ENCODE data around the gene GHR.

GHR gene

DNA sequence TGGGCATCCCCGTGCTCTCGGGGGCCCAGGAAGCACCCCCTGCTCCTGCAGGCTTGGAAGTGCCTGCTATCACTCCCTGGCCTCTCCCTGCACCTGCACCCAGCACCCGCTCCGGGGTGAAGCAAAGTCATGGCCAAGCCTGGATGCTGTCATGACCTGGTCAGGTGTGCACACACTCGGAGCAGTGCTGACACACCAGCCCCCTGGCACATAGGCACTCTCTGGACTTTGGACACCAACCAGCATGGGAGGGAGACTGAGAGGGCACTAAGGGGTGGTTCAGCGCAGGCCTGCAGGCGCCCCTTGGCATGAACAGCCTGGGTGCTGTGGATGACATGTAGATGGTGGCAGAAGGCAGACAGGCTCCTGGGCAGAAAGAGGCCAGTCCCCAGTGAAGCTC, 158.6 kb downstream of the GHR start:
- no peaks in the 10 kb centered on the region for H3K4me1 ChIP-seq (ENCODE audit: control insufficient read depth, insufficient read depth, low read length)
- no peaks in the 10 kb centered on the region for H3K27me3 ChIP-seq (ENCODE audit: control insufficient read depth, insufficient read depth, low read length)
- no peaks in the 10 kb centered on the region for H3K9me3 ChIP-seq (ENCODE audit: control insufficient read depth, insufficient read depth, low read length)
- WGBS (ENCODE audit: insufficient coverage, insufficient read length): no CpG with 5 or more reads among the region's 7 CpGs
- no peak overlapping the region for H3K27ac ChIP-seq (ENCODE audit: low read length)
- no peak overlapping the region for H3K4me3 ChIP-seq (ENCODE audit: low read length)
- no peaks in the 10 kb centered on the region for H3K36me3 ChIP-seq (ENCODE audit: control insufficient read depth, insufficient read depth, low read length)
- DNase-seq (ENCODE audit: low read depth, low spot score): no peak

DNA sequence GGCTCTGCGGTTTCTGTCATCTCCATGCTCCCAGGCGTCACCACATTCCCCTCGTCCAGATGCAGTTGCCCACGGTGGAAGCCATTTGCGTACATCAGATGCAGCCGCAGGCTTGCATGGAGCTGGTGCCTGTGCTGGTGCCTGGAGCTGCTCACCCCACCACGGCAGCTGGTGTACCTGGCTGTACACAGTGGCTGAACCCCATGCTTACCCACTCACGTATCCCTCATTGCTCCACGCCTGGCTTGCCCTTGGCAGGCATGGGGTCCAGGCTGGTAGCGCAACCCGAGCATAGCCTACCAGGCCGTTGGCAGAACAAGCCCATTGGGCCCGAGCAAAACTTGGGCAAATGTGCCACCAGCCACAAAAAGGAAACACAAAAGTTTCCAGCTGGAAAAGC, 159.5 kb downstream of the GHR start:
- no peak for DNase-seq (ENCODE audit: low read depth, low spot score)
- no peak overlapping the region for H3K4me3 ChIP-seq (ENCODE audit: low read length)
- no CpG with 5 or more reads among the region's 13 CpGs for WGBS (ENCODE audit: insufficient coverage, insufficient read length)
- H3K9me3 ChIP-seq (ENCODE audit: control insufficient read depth, insufficient read depth, low read length): no peaks in the 10 kb centered on the region
- H3K27me3 ChIP-seq (ENCODE audit: control insufficient read depth, insufficient read depth, low read length): no peaks in the 10 kb centered on the region
- H3K27ac ChIP-seq (ENCODE audit: low read length): no peak overlapping the region
- H3K36me3 ChIP-seq (ENCODE audit: control insufficient read depth, insufficient read depth, low read length): no peaks in the 10 kb centered on the region
- H3K4me1 ChIP-seq (ENCODE audit: control insufficient read depth, insufficient read depth, low read length): no peaks in the 10 kb centered on the region

DNA sequence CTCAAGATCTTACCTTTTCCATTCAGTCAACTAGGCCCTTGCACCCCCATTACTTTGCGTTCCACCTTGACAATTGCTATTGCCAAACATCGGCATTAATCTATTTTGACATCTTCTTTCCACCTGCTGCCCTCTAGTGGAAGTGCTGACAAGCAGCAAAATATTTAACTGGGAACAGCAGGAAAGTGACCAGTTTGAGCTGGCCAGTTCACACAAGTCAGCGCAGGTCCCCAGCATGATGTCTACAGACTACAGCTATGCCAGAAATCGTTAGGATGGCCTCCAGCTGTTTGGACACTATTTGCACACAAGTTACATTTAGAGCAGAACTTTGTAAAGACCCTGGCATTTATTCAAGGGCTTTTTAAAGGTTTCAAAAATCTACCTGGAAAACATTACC, 160.1 kb downstream of the GHR start:
- Histone ChIP-seq H3K36me3 (ENCODE audit: control insufficient read depth, insufficient read depth, low read length) (no peaks in the 10 kb centered on the region), H3K4me3 (ENCODE audit: low read length) (no peak overlapping the region), H3K4me1 (ENCODE audit: control insufficient read depth, insufficient read depth, low read length) (no peaks in the 10 kb centered on the region), H3K27me3 (ENCODE audit: control insufficient read depth, insufficient read depth, low read length) (no peaks in the 10 kb centered on the region), H3K27ac (ENCODE audit: low read length) (no peak overlapping the region), H3K9me3 (ENCODE audit: control insufficient read depth, insufficient read depth, low read length) (no peaks in the 10 kb centered on the region)
- no CpG with 5 or more reads among the region's 4 CpGs for WGBS (ENCODE audit: insufficient coverage, insufficient read length)
- DNase-seq (ENCODE audit: low read depth, low spot score): peak; percentile 41

DNA sequence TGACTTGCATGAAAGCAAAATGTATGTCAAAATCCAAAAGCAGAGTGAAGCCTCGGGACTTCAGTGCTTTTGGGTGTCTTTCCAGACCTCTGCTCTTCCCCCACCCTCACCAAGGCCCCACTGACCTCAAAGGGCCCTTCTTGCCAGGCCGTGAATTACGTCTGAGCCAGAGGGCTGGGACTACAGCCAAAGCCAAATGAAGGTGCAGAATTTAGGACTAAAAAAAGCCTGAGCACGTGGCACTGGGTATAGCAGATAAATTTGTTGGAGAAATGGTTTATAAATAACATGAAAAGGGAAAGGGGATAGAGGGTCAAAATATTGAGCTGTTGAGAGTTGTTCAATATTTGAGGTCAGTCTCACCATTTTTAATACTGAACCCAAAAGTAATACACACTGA, 163.4 kb downstream of the GHR start:
- DNase-seq (ENCODE audit: low read depth, low spot score): no peak
- no peaks in the 10 kb centered on the region for H3K9me3 ChIP-seq (ENCODE audit: control insufficient read depth, insufficient read depth, low read length)
- no peaks in the 10 kb centered on the region for H3K4me1 ChIP-seq (ENCODE audit: control insufficient read depth, insufficient read depth, low read length)
- H3K27me3 ChIP-seq (ENCODE audit: control insufficient read depth, insufficient read depth, low read length): no peaks in the 10 kb centered on the region
- no peak overlapping the region for H3K27ac ChIP-seq (ENCODE audit: low read length)
- no CpG with 5 or more reads among the region's 4 CpGs for WGBS (ENCODE audit: insufficient coverage, insufficient read length)
- H3K4me3 ChIP-seq (ENCODE audit: low read length): no peak overlapping the region
- no peaks in the 10 kb centered on the region for H3K36me3 ChIP-seq (ENCODE audit: control insufficient read depth, insufficient read depth, low read length)

DNA sequence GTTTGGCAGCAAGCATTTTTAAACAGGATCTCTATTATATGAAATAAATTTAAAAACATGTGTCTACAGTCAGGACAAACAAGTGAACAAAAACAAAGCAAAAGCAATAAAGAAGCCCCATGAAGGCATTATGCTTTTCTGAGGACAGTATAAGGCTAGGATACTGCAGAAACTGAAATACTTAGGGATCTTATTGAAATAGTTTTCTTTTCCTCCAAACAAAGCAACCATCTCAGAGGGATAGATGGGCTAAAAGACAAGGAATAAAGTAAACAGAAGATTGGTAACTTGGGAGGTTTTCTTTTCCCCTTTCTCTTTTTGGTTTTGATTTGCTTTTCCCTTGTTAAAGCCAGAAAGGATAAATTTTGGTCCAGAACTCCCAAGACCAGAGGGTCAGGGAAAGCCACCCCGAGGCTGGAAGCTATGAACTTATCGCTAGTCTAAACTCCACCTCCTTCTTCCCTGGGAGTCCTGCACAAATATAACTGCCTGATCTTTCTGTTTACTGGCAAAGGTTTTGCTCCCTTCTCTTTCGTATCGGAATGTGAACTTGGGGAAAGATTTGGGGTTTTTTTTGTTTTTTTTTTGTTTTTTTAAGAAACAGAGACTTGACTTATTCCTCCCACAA, 164.0 kb downstream of the GHR start:
- no CpG with 5 or more reads among the region's 4 CpGs for WGBS (ENCODE audit: insufficient coverage, insufficient read length)

DNA sequence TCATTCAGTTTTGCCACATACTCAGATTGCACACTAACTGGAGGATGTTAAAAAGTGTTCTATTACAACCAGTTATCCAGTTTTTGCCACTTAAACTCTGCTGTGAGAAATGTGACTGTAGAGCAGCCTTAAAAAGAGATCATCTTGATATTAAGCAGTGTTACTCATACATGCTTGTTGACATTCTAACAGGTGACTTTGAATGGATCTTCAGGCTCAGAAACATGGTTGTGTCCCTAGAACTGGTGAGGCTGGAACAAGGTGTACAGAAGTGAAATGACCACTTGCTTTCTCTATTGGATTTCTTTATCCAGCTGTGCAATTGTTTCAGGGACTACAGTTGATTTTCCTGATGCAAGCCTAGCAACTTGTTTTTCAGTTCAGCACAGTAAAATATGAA, 167.3 kb downstream of the GHR start:
- DNase-seq (ENCODE audit: low read depth, low spot score): no peak
- Histone ChIP-seq H3K27me3 (ENCODE audit: control insufficient read depth, insufficient read depth, low read length) (no peaks in the 10 kb centered on the region), H3K9me3 (ENCODE audit: control insufficient read depth, insufficient read depth, low read length) (no peaks in the 10 kb centered on the region), H3K27ac (ENCODE audit: low read length) (no peak overlapping the region), H3K4me3 (ENCODE audit: low read length) (no peak overlapping the region), H3K4me1 (ENCODE audit: control insufficient read depth, insufficient read depth, low read length) (no peaks in the 10 kb centered on the region), H3K36me3 (ENCODE audit: control insufficient read depth, insufficient read depth, low read length) (no peaks in the 10 kb centered on the region)

More for the DNA sequence above, 164.0 kb downstream of the GHR start:
- H3K9me3 ChIP-seq (ENCODE audit: control insufficient read depth, insufficient read depth, low read length): no peaks in the 10 kb centered on the region
- H3K36me3 ChIP-seq (ENCODE audit: control insufficient read depth, insufficient read depth, low read length): no peaks in the 10 kb centered on the region
- H3K4me3 ChIP-seq (ENCODE audit: low read length): no peak overlapping the region
- H3K4me1 ChIP-seq (ENCODE audit: control insufficient read depth, insufficient read depth, low read length): no peaks in the 10 kb centered on the region
- no peaks in the 10 kb centered on the region for H3K27me3 ChIP-seq (ENCODE audit: control insufficient read depth, insufficient read depth, low read length)
- no peak for DNase-seq (ENCODE audit: low read depth, low spot score)
- no peak overlapping the region for H3K27ac ChIP-seq (ENCODE audit: low read length)

DNA sequence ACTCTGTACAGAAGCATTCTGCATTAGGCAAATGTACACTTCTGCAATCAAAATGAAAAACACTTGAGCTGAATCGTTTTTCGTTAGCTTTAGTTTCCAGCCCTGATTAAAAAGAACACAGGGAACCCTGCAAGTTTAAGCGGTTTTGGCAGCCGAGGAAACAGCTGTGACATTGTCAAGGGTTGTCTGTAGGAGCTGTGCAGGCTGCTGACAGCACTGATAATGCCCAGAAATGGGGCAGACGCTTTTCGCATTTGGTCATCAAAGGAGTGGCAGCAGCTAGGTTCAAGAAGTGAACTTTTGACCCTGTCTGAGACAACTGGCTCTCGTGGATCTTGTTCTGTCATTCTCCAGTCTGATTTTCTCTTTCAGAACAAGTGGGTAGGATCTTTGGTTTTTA, 167.8 kb downstream of the GHR start:
- no peaks in the 10 kb centered on the region for H3K4me1 ChIP-seq (ENCODE audit: control insufficient read depth, insufficient read depth, low read length)
- H3K36me3 ChIP-seq (ENCODE audit: control insufficient read depth, insufficient read depth, low read length): no peaks in the 10 kb centered on the region
- H3K9me3 ChIP-seq (ENCODE audit: control insufficient read depth, insufficient read depth, low read length): no peaks in the 10 kb centered on the region
- H3K27ac ChIP-seq (ENCODE audit: low read length): no peak overlapping the region
- H3K27me3 ChIP-seq (ENCODE audit: control insufficient read depth, insufficient read depth, low read length): no peaks in the 10 kb centered on the region
- H3K4me3 ChIP-seq (ENCODE audit: low read length): no peak overlapping the region
- no peak for DNase-seq (ENCODE audit: low read depth, low spot score)
- WGBS (ENCODE audit: insufficient coverage, insufficient read length): no CpG with 5 or more reads among the region's 7 CpGs

DNA sequence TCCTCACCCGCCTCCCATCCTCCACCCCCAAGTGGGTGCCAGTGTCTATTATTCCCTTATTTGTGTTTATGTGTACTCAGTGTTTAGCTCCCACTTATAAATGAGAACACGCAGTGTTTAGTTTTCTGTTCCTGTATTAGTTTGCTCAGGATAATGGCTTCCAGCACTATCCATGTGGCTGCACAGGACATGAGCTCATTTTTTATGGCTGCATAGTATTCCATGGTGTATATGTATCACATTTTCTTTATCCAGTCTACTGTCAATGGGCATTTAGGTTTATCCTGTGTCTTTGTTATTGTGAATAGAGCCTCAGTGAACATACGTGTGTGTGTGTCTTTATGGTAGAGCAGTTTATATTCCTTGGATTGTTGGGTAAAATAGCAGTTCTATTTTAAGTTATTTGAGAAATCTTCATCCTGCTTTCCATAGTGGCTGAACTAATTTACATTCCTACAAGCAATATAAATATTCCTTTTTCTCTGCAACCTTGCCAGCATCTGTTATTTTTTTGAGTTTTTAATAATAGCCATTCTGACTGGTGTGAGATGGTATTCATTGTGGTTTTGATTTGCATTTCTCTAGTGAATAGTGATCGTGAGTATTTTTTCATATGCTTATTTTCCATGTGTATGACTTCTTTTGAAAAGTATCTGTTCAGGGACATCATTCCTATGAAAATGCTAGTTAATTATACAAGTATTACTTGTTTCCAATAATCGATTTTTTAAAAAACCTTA, 169.3 kb downstream of the GHR start:
- Histone ChIP-seq H3K4me1 (ENCODE audit: control insufficient read depth, insufficient read depth, low read length) (no peaks in the 10 kb centered on the region), H3K27ac (ENCODE audit: low read length) (no peak overlapping the region), H3K27me3 (ENCODE audit: control insufficient read depth, insufficient read depth, low read length) (no peaks in the 10 kb centered on the region), H3K4me3 (ENCODE audit: low read length) (no peak overlapping the region), H3K9me3 (ENCODE audit: control insufficient read depth, insufficient read depth, low read length) (no peaks in the 10 kb centered on the region), H3K36me3 (ENCODE audit: control insufficient read depth, insufficient read depth, low read length) (no peaks in the 10 kb centered on the region)
- WGBS (ENCODE audit: insufficient coverage, insufficient read length): no CpG with 5 or more reads among the region's 5 CpGs
- DNase-seq (ENCODE audit: low read depth, low spot score): no peak

DNA sequence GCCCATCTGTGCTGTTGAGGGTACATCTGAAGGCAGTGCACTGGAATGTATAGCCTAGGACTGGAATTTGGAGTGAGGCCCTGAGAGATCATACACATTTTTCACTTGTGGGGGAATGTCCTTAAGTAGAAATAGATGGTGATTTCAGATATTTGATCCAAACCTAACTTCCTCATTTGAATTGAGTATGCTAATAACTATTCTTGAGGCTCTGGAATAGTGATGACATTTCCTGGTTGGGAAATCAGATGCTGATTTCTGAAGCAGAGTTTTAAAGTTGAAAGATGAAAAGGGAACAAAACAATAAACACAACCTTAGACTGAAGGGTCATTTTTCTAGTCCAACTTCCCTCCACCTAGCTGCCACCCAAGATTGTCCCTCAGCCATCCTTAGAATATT, 170.4 kb downstream of the GHR start:
- no peak for DNase-seq (ENCODE audit: low read depth, low spot score)
- Histone ChIP-seq H3K4me3 (ENCODE audit: low read length) (no peak overlapping the region), H3K4me1 (ENCODE audit: control insufficient read depth, insufficient read depth, low read length) (no peaks in the 10 kb centered on the region), H3K9me3 (ENCODE audit: control insufficient read depth, insufficient read depth, low read length) (no peaks in the 10 kb centered on the region), H3K27me3 (ENCODE audit: control insufficient read depth, insufficient read depth, low read length) (no peaks in the 10 kb centered on the region), H3K27ac (ENCODE audit: low read length) (no peak overlapping the region), H3K36me3 (ENCODE audit: control insufficient read depth, insufficient read depth, low read length) (no peaks in the 10 kb centered on the region)

DNA sequence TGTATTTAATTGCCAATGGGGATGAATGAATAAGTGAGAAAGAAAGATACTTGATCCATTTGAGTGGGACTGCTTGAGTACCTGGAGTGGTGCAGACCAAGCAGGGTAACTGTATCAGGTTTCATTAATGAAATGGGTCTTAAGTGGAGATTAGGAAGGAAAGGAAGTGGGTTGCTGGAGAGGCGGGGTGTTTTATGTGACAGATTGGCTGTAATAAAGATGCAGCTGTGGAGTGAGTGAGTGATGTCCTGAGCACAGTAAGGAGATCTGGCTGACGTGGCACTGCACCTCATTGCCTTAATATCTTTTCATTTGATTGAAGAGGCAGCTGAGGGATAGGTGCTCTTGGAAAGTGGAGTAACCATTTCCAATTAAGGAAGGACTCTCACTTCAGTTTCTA, 172.4 kb downstream of the GHR start:
- Histone ChIP-seq H3K4me3 (ENCODE audit: low read length) (no peak overlapping the region), H3K4me1 (ENCODE audit: control insufficient read depth, insufficient read depth, low read length) (no peaks in the 10 kb centered on the region), H3K36me3 (ENCODE audit: control insufficient read depth, insufficient read depth, low read length) (no peaks in the 10 kb centered on the region), H3K9me3 (ENCODE audit: control insufficient read depth, insufficient read depth, low read length) (no peaks in the 10 kb centered on the region), H3K27me3 (ENCODE audit: control insufficient read depth, insufficient read depth, low read length) (no peaks in the 10 kb centered on the region), H3K27ac (ENCODE audit: low read length) (no peak overlapping the region)
- WGBS (ENCODE audit: insufficient coverage, insufficient read length): no CpG with 5 or more reads among the region's 2 CpGs
- no peak for DNase-seq (ENCODE audit: low read depth, low spot score)

DNA sequence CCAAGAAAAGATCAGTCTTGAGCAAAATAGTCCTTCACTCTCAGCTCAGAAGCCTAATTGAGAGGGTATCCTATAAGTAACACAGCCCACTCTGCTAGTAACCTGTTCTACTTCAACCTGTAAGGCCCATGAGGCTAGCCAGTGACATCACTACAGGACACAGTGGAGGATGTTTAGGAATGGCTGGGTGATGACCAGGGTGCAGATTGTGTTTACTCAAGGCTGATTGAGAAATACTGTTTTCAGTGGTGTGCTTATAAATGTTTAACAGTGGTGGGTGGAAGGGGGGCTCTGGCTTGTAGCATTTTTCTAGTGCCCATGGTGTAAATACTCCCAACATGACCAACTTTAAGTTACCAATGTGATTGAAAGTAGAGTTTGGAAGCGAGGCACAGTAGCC, 173.6 kb downstream of the GHR start:
- H3K27me3 ChIP-seq (ENCODE audit: control insufficient read depth, insufficient read depth, low read length): no peaks in the 10 kb centered on the region
- H3K27ac ChIP-seq (ENCODE audit: low read length): no peak overlapping the region
- H3K4me1 ChIP-seq (ENCODE audit: control insufficient read depth, insufficient read depth, low read length): no peaks in the 10 kb centered on the region
- H3K4me3 ChIP-seq (ENCODE audit: low read length): no peak overlapping the region
- no peaks in the 10 kb centered on the region for H3K36me3 ChIP-seq (ENCODE audit: control insufficient read depth, insufficient read depth, low read length)
- WGBS (ENCODE audit: insufficient coverage, insufficient read length): no CpG with 5 or more reads among the region's 1 CpG
- no peaks in the 10 kb centered on the region for H3K9me3 ChIP-seq (ENCODE audit: control insufficient read depth, insufficient read depth, low read length)
- no peak for DNase-seq (ENCODE audit: low read depth, low spot score)
